Measurements from ENCODE around the gene C1orf74. TPM values are rescaled to one million over a fixed set of nuclear protein-coding genes. Genes with fewer than 3 reads are reported as not detected.

C1orf74 gene
- total RNA-seq, 4 donors from 2014 or later: 1.5 to 3.0 (median 2.2) TPM

DNA sequence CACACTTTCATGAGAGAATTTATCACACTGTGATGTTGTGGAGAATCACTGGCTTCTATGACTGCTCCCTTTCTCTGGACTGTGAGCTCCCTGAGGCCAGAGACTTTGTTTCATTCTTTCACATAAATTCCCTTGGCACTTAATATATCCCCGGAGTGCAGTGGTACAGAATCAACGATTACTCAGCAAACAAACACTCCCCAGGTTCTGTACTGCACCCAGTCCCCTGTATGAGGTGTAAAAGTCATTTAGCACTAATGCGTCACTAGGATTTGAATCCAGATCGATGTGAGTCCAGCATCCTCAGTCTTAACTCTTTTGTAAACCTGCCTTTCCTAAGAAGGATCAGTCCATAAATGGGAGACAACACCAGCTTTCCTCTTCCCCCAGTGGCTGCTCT lies 36.6 kb upstream of the C1orf74 start:
- H3K27ac ChIP-seq: no peak overlapping the region
- TF ChIP-seq POLR2A (IDR thresholded peaks at IDR 0.05): no peak
- no peak for DNase-seq (ENCODE audit: low spot score in 2 of 2)
- no peaks in the 10 kb centered on the region for H3K36me3 ChIP-seq
- H3K27me3 ChIP-seq: no peaks in the 10 kb centered on the region
- H3K9me3 ChIP-seq: no peaks in the 10 kb centered on the region
- H3K4me3 ChIP-seq: no peak overlapping the region
- 58 to 64% methylated on average over 4 of the region's 4 CpGs for WGBS, 2 donors
- peaks cover 0 to 5% (median 0%) of the 10 kb centered on the region in 4 donors for H3K4me1 ChIP-seq

DNA sequence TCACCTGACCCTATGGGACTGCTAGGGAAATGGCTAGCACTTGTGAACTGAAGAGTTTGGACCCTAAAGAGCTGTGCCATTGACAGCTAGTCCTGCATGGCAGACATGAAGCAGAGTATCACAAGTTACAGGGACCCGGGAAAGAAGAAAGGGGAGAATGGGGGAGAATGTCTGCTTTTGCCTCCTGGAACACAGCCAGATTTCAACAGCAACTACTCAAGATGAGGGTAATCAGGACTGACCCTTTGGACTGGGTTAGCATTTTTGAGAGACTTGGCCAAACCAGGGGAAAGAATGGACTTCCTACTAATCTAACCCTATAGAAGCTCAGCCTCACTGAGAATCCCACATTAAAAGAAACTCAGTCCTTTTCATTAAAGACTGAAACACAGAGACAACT lies 34.7 kb upstream of the C1orf74 start:
- Histone ChIP-seq H3K4me3 (no peak overlapping the region), H3K27me3 (no peaks in the 10 kb centered on the region), H3K36me3 (no peaks in the 10 kb centered on the region), H3K9me3 (no peaks in the 10 kb centered on the region), H3K27ac (no peak overlapping the region), H3K4me1 (peaks cover 0 to 5% (median 0%) of the 10 kb centered on the region in 4 donors)
- WGBS, 2 donors: 29 to 31% methylated on average over 1 of the region's 1 CpG
- TF ChIP-seq, protein P1, sequence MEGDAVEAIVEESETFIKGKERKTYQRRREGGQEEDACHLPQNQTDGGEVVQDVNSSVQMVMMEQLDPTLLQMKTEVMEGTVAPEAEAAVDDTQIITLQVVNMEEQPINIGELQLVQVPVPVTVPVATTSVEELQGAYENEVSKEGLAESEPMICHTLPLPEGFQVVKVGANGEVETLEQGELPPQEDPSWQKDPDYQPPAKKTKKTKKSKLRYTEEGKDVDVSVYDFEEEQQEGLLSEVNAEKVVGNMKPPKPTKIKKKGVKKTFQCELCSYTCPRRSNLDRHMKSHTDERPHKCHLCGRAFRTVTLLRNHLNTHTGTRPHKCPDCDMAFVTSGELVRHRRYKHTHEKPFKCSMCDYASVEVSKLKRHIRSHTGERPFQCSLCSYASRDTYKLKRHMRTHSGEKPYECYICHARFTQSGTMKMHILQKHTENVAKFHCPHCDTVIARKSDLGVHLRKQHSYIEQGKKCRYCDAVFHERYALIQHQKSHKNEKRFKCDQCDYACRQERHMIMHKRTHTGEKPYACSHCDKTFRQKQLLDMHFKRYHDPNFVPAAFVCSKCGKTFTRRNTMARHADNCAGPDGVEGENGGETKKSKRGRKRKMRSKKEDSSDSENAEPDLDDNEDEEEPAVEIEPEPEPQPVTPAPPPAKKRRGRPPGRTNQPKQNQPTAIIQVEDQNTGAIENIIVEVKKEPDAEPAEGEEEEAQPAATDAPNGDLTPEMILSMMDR (IDR thresholded peaks at IDR 0.05): no peak
- TF ChIP-seq EP300 (IDR thresholded peaks at IDR 0.05) (no peak), POLR2A (IDR thresholded peaks at IDR 0.05) (no peak)
- no peak for DNase-seq (ENCODE audit: low spot score in 2 of 2)

DNA sequence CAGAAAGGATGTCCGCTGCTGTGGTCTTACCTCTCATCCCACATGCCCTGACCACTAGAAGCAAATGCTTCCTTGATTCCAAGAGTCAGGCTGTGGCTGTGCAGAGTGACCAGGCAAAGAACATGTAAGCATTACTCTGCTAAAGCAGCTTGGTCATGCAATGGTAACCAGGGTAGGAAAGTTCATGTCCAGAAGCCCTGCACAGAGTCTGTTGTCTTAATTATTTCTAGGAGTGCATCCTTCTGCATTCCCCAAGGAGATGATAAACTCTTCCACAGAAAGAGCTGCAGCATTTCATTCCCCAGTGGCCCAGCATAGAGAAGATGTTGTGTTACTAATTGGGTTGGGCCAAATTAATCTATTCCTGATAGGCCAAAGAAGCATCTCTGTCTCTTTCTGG lies 33.3 kb upstream of the C1orf74 start:
- TF ChIP-seq, protein P1 (IDR thresholded peaks at IDR 0.05): no peak
- TF ChIP-seq EP300 (IDR thresholded peaks at IDR 0.05) (no peak), POLR2A (IDR thresholded peaks at IDR 0.05) (no peak)
- no peak for DNase-seq (ENCODE audit: low spot score in 2 of 2)
- H3K4me3 ChIP-seq: no peak overlapping the region
- WGBS, 2 donors: 92% methylated on average over 1 of the region's 1 CpG
- H3K9me3 ChIP-seq: no peaks in the 10 kb centered on the region
- peaks cover 0 to 2% (median 0%) of the 10 kb centered on the region in 4 donors for H3K4me1 ChIP-seq
- no peaks in the 10 kb centered on the region for H3K36me3 ChIP-seq
- H3K27ac ChIP-seq: no peak overlapping the region
- H3K27me3 ChIP-seq: no peaks in the 10 kb centered on the region

DNA sequence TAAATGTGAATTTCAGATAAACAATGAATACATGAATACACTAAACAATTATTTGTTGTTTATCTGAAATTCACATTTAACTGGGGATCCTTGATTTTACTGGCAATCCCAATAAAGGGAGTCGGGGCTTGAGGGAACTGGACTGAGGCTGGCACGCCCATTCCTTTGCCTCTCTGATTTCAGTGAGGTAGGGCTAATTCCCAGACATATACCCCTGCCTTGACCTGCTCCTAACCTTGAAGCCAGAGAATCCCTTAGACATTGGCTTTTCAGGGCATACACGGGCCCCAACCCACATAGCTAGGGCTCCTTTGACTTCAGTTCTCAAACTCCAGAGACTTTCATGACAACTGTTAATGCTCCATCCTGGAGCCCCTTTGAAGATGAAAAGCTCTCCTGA lies 32.6 kb upstream of the C1orf74 start:
- H3K27ac ChIP-seq: no peak overlapping the region
- H3K36me3 ChIP-seq: no peaks in the 10 kb centered on the region
- H3K4me1 ChIP-seq: no peaks in the 10 kb centered on the region
- 68 to 90% methylated on average over 3 of the region's 3 CpGs for WGBS, 2 donors
- H3K9me3 ChIP-seq: no peaks in the 10 kb centered on the region
- H3K4me3 ChIP-seq: no peak overlapping the region
- no peak for TF ChIP-seq POLR2A (IDR thresholded peaks at IDR 0.05)
- TF ChIP-seq, protein P1 (IDR thresholded peaks at IDR 0.05): no peak
- TF ChIP-seq EP300 (IDR thresholded peaks at IDR 0.05): no peak
- DNase-seq (ENCODE audit: low spot score in 2 of 2): no peak
- no peaks in the 10 kb centered on the region for H3K27me3 ChIP-seq

DNA sequence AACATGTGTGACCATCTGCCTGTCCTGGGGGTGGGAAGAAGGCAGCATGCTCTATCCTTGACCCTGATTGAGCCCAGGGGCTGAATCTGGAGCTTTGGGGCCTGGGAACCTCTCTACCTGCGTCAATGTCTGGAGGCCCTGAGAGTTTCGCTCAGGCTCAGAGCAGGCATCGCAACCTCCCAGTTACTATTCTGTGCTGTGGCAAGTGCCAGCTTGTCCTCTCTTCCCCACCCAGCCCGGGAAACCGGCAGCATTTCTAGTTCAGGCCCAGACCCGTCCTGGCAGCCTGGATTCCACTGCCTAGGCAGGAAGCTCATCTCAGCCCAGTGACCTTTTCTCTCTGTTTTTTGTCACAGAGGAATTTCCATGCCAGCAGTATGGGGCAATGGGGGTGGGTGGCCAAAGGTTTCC lies 31.6 kb upstream of the C1orf74 start:
- Histone ChIP-seq H3K4me3 (no peak overlapping the region), H3K9me3 (no peaks in the 10 kb centered on the region), H3K27me3 (no peaks in the 10 kb centered on the region), H3K27ac (no peak overlapping the region), H3K4me1 (no peaks in the 10 kb centered on the region), H3K36me3 (no peaks in the 10 kb centered on the region)
- no peak for DNase-seq (ENCODE audit: low spot score in 2 of 2)
- WGBS, 2 donors: 74 to 75% methylated on average over 6 of the region's 6 CpGs
- TF ChIP-seq EP300 (IDR thresholded peaks at IDR 0.05) (no peak), POLR2A (IDR thresholded peaks at IDR 0.05) (no peak)
- TF ChIP-seq, protein P1 (IDR thresholded peaks at IDR 0.05): no peak

DNA sequence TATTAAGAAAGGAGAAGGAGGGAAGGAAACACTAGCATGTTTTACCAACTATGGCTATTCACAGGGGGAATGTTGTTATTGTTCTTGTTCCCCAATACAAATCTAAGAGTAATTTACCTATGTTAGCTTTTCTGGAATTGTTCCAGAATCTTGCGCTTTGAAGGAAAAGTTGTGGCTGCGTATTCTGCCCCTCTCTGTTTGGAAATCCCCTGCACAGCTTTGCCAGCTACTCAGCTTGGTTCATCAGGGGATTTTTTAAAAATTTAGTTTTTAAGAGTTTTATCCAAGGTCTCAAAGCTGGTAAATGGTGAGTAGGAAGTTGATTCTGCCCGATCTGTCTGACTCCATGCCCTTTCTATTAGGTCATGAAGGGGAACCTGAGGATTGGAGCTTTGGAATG lies 31.1 kb upstream of the C1orf74 start:
- TF ChIP-seq EP300 (IDR thresholded peaks at IDR 0.05): no peak
- TF ChIP-seq, protein P1 (IDR thresholded peaks at IDR 0.05): no peak
- TF ChIP-seq POLR2A (IDR thresholded peaks at IDR 0.05): no peak
- WGBS, 2 donors: 70 to 85% methylated on average over 3 of the region's 3 CpGs
- H3K27ac ChIP-seq: no peak overlapping the region
- H3K4me3 ChIP-seq: no peak overlapping the region
- no peaks in the 10 kb centered on the region for H3K4me1 ChIP-seq
- no peaks in the 10 kb centered on the region for H3K27me3 ChIP-seq
- H3K9me3 ChIP-seq: no peaks in the 10 kb centered on the region
- H3K36me3 ChIP-seq: no peaks in the 10 kb centered on the region
- no peak for DNase-seq (ENCODE audit: low spot score in 2 of 2)
